ENCODE measurements around the gene SPEN. TPM values are rescaled to one million over a fixed set of nuclear protein-coding genes. Genes with fewer than 3 reads are reported as not detected.
A peak's percentile ranks its signal among the peaks of the same experiment; 100 is the strongest.

Gene SPEN
- total and polyA plus RNA-seq, 9 of the 15 experiments (the other 6 are each of a cell fraction or from before 2014, with no cell fraction given) = 5.7 to 87.5 (median 27.2) TPM

DNA sequence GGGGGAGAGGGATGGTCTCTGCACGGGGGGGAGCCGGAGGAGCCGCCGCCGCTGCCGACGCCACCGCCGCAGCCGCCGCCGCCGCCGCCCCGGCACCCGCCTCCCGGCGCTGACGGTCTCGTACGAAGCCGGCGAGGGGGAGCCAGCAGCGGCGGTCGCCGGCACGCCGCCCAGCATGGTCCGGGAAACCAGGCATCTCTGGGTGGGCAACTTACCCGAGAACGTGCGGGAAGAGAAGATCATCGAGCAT is 311 bp downstream of the SPEN start (continued):
- TF ChIP-seq, protein P1, sequence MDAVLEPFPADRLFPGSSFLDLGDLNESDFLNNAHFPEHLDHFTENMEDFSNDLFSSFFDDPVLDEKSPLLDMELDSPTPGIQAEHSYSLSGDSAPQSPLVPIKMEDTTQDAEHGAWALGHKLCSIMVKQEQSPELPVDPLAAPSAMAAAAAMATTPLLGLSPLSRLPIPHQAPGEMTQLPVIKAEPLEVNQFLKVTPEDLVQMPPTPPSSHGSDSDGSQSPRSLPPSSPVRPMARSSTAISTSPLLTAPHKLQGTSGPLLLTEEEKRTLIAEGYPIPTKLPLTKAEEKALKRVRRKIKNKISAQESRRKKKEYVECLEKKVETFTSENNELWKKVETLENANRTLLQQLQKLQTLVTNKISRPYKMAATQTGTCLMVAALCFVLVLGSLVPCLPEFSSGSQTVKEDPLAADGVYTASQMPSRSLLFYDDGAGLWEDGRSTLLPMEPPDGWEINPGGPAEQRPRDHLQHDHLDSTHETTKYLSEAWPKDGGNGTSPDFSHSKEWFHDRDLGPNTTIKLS (IDR thresholded peaks at IDR 0.05; ENCODE audit: borderline replicate concordance, low read depth) = no peak
- TF ChIP-seq, protein P2, sequence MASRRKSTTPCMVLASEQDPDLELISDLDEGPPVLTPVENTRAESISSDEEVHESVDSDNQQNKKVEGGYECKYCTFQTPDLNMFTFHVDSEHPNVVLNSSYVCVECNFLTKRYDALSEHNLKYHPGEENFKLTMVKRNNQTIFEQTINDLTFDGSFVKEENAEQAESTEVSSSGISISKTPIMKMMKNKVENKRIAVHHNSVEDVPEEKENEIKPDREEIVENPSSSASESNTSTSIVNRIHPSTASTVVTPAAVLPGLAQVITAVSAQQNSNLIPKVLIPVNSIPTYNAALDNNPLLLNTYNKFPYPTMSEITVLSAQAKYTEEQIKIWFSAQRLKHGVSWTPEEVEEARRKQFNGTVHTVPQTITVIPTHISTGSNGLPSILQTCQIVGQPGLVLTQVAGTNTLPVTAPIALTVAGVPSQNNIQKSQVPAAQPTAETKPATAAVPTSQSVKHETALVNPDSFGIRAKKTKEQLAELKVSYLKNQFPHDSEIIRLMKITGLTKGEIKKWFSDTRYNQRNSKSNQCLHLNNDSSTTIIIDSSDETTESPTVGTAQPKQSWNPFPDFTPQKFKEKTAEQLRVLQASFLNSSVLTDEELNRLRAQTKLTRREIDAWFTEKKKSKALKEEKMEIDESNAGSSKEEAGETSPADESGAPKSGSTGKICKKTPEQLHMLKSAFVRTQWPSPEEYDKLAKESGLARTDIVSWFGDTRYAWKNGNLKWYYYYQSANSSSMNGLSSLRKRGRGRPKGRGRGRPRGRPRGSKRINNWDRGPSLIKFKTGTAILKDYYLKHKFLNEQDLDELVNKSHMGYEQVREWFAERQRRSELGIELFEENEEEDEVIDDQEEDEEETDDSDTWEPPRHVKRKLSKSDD (conservative IDR thresholded peaks at IDR 0.05; ENCODE audit: low read length) = no peak
- TF ChIP-seq FOXA3 (CRISPR knock-in tag; conservative IDR thresholded peaks at IDR 0.05 in 1 of 2, IDR thresholded peaks at IDR 0.05 in 1 of 2) = 0 out of 4 replicates have a peak, but pooled peaks of 1 of the 2 experiments have one; percentile 38
- TF ChIP-seq KDM4B (IDR thresholded peaks at IDR 0.05; ENCODE audit: borderline replicate concordance in 2 of 2, low read depth in 1 of 2) = no peak
- TF ChIP-seq ILK (tag; IDR thresholded peaks at IDR 0.05; ENCODE audit: borderline replicate concordance, low read depth) = no peak
- TF ChIP-seq, protein P3, sequence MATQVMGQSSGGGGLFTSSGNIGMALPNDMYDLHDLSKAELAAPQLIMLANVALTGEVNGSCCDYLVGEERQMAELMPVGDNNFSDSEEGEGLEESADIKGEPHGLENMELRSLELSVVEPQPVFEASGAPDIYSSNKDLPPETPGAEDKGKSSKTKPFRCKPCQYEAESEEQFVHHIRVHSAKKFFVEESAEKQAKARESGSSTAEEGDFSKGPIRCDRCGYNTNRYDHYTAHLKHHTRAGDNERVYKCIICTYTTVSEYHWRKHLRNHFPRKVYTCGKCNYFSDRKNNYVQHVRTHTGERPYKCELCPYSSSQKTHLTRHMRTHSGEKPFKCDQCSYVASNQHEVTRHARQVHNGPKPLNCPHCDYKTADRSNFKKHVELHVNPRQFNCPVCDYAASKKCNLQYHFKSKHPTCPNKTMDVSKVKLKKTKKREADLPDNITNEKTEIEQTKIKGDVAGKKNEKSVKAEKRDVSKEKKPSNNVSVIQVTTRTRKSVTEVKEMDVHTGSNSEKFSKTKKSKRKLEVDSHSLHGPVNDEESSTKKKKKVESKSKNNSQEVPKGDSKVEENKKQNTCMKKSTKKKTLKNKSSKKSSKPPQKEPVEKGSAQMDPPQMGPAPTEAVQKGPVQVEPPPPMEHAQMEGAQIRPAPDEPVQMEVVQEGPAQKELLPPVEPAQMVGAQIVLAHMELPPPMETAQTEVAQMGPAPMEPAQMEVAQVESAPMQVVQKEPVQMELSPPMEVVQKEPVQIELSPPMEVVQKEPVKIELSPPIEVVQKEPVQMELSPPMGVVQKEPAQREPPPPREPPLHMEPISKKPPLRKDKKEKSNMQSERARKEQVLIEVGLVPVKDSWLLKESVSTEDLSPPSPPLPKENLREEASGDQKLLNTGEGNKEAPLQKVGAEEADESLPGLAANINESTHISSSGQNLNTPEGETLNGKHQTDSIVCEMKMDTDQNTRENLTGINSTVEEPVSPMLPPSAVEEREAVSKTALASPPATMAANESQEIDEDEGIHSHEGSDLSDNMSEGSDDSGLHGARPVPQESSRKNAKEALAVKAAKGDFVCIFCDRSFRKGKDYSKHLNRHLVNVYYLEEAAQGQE (IDR thresholded peaks at IDR 0.05; ENCODE audit: borderline replicate concordance) = no peak
- TF ChIP-seq, protein P3 (CRISPR knock-in tag; IDR thresholded peaks at IDR 0.05; ENCODE audit: low read depth) = 0 out of 2 replicates have a peak, but pooled peaks have one; percentile 21
- TF ChIP-seq, protein P4, sequence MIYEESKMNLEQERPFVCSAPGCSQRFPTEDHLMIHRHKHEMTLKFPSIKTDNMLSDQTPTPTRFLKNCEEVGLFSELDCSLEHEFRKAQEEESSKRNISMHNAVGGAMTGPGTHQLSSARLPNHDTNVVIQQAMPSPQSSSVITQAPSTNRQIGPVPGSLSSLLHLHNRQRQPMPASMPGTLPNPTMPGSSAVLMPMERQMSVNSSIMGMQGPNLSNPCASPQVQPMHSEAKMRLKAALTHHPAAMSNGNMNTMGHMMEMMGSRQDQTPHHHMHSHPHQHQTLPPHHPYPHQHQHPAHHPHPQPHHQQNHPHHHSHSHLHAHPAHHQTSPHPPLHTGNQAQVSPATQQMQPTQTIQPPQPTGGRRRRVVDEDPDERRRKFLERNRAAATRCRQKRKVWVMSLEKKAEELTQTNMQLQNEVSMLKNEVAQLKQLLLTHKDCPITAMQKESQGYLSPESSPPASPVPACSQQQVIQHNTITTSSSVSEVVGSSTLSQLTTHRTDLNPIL (CRISPR knock-in tag; IDR thresholded peaks at IDR 0.05) = no peak
- TF ChIP-seq NFE2 (IDR thresholded peaks at IDR 0.05; ENCODE audit: low read depth) = no peak
- 0 out of 2 replicates have a peak, but pooled peaks have one; percentile 2 for TF ChIP-seq EGR1 (conservative IDR thresholded peaks at IDR 0.05)
- TF ChIP-seq TCF7 (IDR thresholded peaks at IDR 0.05; ENCODE audit: borderline replicate concordance) = no peak
- TF ChIP-seq SOX6 (IDR thresholded peaks at IDR 0.05) = no peak
- TF ChIP-seq DPF2 (IDR thresholded peaks at IDR 0.05) = no peak
- no peak for TF ChIP-seq MTA2 (IDR thresholded peaks at IDR 0.05; ENCODE audit: low read depth)
- TF ChIP-seq ZNF3 (CRISPR knock-in tag; IDR thresholded peaks at IDR 0.05) = no peak
- no peak for TF ChIP-seq ZNF12 (CRISPR knock-in tag; IDR thresholded peaks at IDR 0.05)
- TF ChIP-seq ARID2 (IDR thresholded peaks at IDR 0.05) = no peak

Data from K562 (cell line).